ENCODE results near the gene C1QTNF9B.
"Not testable (repeated sequence)": the region's sequence is repeated elsewhere in the genome, so short reads cannot be mapped to it uniquely, and the experiment has no call there.

The C1QTNF9B gene

DNA sequence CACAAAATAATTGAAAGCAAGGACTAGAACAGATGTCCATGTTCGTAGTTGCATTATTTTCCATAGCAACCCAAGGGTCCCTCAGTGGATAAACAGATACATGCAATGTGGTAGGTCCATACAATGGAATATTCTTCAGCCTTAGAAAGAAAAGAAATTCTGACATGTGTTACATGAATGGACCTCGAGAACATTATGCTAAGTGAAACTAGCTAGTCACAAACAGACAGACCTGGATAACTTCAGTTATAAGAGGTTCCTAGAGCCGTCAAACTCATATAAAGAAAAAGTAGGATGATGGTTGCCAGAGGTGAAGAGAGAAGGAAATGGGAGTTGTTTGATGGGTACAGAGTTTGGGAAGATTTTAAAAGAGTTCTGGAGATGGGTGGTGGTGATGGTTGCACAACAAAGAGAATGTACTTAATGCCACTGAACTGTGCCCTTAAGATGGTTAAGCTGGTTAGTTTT, at the start of gene C1QTNF9B:
C1QTNF9B (minus strand) TSS at position 51 of the 468 bp plus-strand sequence.
- DNase-seq (ENCODE audit: low read depth in 2 of 2): not testable (repeated sequence)

DNA sequence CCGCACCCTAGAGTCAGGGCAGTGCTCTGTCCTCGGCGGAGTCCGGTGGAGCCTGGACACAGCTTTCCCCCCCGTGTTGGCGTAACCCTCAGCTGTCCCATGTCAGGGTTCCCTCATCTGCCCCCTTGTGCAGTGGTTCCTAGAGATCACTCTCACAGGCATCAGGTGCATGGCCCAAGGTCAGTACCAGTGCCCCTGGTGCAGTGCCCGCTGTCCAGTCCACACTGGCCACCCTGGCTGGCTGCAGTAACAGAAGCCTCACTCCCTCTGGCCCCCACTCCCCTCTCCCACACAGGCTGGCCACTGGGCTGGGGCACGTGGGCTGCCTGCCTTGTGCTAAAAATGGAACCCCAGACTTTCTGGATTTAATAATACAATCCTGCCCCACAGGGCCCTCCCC, 49.6 kb upstream of the C1QTNF9B start:
- no peak for DNase-seq (ENCODE audit: low read depth in 2 of 2)

DNA sequence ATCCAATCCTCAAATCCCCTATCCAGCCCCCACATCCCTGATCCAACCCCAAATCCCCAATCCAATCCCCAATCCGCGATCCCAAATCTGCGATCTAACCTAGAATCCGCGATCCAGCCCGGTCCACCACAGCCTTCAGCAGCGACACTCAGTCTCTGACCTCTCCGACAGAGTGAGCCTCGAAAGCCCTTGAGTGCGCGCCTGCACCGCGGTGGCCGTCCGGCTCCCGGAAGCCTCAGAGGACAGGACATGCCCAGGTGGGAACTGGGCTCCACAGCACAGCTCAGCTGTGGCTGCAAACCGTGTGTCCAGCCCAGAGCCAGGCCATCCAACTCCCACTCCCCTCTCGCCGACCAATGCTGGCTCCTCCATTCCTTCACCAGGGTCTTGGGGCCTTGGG, 48.8 kb upstream of the C1QTNF9B start:
- no peak for DNase-seq (ENCODE audit: low read depth in 2 of 2)

DNA sequence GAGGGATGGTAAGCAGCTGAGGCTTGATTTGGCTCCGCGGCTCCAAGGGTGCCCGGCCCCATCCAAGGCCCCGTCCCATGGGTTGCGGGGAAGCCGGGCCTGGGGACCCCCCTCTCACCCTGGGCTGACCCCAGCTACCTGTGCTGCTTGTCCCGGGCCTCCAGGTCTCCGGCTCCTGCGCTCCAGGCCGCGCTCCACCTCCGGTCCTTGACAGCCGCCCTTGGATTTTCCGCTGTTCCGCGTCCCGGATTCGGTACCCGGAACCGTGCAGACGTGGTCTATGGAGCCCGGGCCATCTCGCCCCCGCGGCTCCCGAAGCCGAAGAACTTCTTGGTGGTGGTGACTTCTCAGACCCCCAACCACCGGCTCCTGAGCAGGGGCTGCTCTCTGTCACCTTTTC, 48.3 kb upstream of the C1QTNF9B start:
- no peak for DNase-seq (ENCODE audit: low read depth in 2 of 2)

DNA sequence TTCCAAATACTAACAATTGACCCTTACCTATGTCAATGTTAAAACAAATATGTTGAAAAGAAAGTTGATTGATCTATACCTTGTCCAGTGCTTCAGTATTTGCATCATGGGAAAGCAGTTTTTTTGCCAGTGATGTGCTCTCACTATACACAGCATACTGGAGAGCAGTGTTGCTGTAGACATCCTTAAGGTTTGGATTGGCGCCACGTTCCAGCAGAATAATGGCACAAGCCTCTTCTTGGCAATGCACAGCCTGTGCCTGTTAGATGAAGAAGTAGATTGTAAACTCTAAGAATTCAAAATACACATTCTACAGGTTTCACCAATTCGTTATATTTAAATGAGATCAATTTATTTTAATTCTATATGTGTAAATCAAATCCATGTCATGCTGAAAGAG, 43.9 kb upstream of the C1QTNF9B start:
- DNase-seq (ENCODE audit: low read depth in 2 of 2): no peak

DNA sequence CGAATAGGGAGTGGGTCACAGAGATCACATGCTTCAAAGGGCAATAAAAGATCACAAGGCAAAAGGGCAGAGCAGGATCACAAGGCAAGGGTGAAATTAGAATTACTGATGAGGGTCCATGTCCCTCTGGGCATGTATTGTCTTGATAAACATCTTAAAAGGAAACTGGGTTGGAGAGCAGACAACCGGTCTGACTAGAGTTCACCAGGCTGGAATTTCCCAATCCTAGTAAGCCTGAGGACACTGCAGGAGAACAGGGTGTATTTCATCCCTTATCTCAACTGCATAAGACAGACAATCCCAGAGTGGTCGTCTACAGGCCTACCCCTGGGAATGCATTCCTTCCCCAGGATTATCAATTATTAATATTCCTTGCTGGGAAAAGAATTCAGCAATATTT, 42.4 kb upstream of the C1QTNF9B start:
- not testable (repeated sequence) for DNase-seq (ENCODE audit: low read depth in 2 of 2)

DNA sequence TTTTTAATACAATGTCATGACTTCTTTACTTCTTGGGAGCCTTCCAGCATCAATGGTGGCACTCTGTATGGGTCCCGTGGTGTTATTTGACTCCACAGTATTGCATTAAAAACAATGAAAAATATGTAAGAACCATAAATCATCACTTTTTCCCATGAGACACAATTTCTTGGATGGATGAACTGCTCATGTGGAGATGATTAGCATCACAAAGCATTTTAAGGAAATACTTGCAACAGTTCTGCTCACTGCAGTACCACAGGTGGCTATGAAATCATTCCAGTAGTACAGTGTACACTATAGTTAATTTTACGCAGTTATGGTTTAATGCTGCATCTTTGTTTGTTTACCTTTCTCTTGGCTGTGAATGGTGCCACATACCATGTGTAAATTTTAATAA, 37.2 kb upstream of the C1QTNF9B start:
- no peak for DNase-seq (ENCODE audit: low read depth in 2 of 2)

DNA sequence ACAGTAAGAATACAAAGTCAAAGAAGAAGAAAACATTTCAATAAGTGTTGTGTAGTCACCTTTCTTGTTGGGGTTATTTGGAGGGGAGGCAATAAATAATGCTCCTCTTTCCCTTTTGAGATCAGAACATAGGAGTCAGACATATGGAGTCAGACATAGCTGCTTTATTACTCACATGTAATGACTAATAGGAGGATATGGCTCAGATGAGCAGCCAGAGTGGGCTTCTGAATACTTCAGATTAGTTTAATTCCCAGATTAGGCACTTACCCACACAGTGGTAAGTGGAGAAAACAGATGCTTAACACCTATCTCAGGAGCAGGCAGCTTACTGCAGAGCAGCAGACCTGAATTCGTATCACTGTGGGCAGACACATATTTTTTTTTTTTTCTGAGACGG, 31.7 kb upstream of the C1QTNF9B start:
- no peak for DNase-seq (ENCODE audit: low read depth in 2 of 2)

DNA sequence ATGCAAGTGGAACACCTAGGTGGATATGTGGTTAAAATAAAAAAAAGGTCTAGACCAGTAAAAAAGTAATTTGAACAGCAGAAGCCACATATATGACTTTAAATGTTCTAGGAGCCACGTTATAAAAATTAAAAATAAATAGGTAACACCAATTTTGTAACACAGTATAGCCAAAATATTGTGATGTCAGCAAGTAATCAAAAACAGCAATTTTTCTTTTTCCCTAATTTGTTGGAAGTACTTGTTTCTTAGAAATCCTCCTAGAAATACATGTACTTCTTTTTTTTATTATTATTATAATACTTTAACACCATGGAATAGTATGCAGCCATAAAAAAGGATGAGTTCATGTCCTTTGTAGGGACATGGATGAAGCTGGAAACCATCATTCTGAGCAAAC, 25.7 kb upstream of the C1QTNF9B start:
- no peak for DNase-seq (ENCODE audit: low read depth in 2 of 2)

DNA sequence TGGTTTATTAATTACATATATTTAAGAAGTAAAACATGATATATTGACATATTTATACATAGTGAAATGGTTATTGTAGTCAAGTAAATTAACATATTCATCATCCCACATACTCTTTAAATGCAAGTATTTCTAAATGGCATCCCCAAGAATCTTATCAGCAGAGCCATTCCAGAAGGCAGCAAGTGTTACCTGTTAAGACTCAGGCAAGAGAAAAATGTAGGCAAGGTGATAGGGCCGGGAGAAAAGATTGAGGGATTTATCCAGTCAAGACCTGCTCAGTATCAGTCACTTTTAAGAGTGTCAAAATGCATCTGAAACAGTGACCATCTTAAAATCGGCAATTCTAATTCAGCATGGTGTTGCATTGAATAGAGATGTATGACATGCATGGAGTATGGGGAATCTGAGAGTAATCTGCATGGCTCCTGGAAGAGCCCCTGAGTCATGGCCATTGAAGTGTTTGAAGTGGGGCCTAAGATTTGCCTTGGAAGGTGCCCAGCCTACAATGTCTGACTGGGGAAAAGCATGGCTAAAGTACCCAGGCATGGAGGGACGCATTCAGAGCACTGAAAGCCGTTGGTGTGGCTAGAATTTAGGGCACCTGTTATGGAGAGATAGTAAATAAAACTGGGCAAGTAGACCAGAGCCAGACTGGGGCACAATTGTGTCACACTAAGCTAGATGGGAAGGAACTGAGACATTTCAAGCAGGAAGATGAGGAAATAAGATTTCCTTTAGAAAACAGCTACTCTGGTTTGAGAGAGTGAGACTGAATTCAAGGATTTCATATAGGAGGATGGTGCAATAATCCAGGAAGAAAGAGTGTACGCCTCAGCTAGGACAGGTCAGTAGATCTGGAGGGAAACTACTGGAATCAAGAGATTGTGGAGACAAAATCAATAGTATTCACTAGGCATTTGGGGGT, 25.0 kb upstream of the C1QTNF9B start:
- no peak for DNase-seq (ENCODE audit: low read depth in 2 of 2)

DNA sequence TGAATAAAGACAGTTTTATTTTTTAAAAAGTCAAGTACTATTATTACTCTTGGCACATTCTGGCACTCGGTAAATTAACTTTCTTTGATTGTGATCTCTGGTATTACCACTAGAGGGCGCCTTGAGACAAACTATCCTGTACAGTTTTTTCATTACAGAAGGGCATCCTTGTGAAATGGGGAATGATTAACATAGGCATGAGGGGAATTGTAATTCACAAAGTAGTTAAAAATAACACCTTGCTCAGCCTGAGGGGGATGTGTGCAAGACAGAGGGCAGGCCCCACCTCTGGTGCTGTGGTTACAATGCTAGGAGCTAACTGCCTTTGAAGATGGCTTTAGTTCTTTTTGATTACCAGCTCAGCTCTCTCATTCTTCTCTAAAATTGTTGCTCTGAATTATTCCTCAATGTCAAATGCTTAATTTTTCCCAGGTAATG, 24.2 kb upstream of the C1QTNF9B start:
- DNase-seq (ENCODE audit: low read depth in 2 of 2): no peak

DNA sequence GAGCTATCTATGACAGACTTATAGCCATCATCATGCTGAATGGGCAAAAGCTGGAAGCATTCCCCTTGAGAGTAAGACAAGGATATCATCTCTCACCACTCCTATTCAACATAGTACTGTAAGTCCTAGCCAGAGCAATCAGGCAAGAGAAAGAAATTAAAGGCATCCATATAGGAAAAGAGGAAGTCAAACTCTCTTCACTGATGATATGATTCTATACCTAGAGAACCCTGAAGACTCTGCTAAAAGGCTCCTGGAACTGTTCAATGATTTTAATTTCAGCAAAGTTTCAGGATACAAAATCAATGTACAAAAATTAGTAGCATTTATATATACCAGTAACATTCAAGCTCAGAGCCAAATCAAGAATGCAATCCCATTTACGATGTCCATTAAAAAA, 21.7 kb upstream of the C1QTNF9B start:
- DNase-seq (ENCODE audit: low read depth in 2 of 2): no peak

DNA sequence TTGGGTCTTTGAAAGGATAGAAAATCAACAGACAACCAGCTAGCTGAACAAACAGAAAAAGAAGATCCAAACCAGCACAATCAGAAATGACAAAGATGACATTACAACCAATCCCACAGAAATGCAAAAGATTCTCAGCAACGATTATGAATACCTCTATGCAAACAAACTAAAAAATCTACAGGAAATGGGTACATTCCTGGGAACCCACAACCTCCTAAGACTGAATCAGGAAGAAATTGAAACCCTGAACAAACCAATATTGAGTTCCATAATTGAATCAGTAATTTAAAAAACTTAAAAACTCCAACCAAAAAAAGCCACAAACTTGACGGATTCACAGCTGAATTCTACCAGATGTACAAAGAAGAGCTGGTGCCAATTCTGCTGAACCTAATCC, 20.9 kb upstream of the C1QTNF9B start:
- DNase-seq (ENCODE audit: low read depth in 2 of 2): no peak

DNA sequence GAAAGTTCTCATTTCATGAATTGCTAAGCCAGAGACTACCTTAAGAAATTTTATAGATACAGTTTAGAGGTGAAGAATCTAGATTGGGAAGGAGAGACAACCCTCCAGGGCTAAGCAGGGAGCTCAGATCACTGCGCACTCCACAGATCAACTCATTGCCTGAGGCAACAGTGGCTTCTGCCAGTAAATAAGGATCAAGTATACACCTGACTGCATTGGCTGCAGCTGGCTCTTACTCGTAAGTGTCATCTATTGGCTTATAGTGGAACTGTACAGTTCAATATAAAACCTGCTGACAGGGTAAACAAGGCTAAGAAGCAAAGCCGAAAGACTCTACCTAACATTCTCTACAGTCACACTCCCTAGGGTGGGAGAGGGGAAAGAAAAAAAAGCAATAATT, 18.0 kb upstream of the C1QTNF9B start:
- no peak for DNase-seq (ENCODE audit: low read depth in 2 of 2)

DNA sequence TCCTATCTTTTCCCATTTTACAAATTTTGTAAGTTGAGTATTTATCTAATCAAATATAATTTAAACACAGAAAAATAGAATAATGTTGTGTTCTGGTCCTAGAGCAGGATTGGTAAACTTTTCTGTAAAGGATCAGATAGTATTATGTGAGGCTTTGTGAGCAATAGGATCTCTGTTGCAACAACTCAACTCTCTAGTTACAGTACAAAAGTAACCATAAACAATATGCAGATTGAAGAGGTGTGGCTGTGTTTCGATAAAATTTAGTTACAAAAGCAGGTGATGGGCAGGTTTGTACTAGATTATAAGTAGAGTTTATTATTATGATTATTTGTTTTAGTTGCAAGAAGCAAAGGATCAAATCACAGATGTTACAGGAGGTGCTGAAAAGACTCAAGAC, 15.2 kb upstream of the C1QTNF9B start:
- no peak for DNase-seq (ENCODE audit: low read depth in 2 of 2)

DNA sequence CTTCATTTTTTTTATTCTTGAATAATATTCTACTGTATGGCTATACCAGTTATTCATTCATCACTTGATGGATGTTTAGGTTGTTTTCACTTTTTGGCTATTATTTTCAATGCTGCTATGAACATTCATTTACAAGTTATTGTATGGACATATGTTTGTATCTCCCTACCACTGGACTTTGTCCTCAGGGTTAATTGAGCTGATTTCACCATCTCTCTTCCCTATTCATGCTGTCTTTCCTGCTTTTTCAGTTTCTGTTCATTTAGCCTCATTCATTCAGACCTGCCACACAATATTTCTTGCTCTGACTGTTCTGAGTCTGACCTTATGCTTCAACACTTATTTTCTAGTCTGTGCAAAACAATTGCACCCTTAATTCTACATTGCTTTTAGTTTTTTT, 12.3 kb upstream of the C1QTNF9B start:
- no peak for DNase-seq (ENCODE audit: low read depth in 2 of 2)

DNA sequence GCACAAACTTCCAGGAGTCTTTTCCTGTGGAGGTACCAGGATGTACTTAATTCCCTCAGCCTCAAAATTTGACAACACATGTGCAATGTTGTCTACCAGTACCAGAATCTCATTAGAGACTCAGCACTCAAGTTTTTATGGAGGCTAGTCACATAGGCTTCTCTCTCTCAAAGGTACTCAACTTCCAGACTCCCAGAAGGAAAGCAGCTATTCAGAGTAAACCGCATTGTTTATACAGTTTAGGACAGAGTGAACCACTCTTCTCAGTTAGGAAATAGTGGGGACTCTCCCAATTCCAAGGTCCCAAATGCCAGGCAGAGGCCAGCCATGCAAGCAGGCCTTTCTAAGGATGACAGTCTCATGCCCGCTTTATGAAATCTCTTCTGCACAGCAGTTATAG, 8.5 kb upstream of the C1QTNF9B start:
- DNase-seq (ENCODE audit: low read depth in 2 of 2): no peak

DNA sequence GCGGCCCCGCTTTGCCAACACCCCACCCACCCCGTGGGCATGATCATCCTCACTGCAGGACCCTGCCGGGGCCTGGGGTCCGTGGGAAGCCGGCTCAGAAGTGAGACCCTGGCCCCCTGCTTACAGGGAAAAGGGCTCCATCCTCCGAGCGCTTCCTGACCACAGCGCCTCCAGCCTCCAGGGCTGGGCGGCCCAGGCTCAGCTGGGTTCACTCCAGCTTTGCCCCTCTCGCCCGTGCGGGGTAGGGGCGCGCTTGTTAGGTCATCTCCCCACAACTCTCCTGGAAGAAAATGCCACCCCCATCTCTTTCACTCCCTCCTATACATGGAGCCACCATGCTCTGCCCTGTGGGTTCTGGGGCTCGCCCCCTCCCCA, 6.6 kb upstream of the C1QTNF9B start:
- DNase-seq (ENCODE audit: low read depth in 2 of 2): no peak

DNA sequence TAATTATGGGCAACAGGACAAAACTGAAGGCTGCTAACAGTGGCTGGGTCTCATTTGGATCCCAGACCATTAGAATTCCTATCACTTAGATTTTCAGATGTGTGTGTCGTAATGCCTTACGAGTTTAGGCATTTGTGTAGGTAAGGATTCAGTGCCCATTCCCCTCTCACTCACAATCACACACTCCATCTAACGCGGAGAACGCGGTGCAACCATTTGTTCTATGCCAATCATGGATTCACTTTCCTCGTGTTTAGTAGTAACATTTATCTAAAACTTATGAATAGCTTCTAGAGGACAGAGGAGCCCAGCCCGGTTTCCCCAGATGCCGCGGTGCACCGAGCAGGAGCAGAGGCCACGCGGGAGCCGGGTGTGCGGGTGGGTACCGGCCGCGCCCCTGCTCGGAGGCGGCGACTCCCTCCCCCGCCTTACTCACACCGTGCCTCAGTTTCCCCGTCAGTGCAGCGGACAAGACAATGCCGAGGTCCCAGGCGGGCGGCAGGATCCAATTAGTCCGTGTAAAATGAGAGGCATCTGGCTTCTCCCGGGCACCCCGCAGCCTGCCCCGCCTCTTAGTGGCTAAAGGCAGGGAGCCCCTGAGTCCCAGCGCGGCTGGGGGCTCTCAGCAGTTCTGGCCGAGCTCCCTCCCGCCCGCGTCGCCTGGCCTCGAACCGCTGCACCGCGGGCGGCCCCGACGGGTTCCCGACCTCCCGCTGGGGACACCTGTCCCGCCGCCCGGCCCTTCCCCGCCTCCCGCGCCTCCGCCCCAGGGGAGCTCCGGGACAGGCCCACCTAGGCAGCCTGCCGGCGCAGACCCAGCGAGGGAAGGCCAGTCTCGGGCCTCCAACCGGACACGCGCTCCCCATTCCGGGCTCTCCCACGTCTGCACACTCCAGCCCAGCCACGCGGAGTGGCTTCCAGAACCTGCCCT, 5.9 kb upstream of the C1QTNF9B start:
- DNase-seq (ENCODE audit: low read depth in 2 of 2): no peak

DNA sequence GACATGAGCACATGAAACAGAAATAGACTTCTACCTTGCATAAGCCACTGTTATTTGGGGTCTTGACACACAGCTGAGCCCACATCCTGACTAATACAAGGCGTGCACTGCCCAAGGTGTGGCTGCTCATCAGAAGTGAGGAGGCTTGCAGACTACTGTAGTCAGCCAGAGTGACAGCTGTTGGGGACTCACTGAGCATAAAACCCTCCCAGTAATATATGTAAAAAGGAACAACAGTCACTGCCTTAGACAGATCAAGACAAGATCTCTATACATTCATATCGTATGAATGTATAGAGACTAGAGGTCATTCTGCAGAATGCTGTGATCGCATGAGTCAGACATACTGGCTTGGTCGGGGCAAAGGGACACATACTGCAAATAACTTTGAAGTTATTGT, 4.1 kb upstream of the C1QTNF9B start:
- no peak for DNase-seq (ENCODE audit: low read depth in 2 of 2)

DNA sequence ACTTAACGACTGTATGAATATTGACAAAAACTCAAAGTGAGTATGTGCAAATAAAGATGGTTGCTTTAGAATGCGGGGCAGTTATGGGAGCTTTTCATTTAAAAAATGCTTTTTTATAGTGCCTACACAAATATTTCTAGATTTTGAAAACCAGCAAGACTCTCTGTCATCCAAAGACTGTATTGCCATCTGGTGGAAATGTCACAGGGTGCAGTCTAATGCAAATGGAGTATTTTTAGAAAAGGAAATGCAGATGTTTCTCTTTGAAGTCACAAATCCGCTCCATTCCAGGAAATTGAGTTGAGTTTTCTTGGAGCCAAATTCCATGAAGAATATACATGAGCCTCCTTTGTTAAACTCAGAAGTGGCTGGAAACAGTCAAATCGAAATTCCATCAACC, 2.3 kb upstream of the C1QTNF9B start:
- no peak for DNase-seq (ENCODE audit: low read depth in 2 of 2)

DNA sequence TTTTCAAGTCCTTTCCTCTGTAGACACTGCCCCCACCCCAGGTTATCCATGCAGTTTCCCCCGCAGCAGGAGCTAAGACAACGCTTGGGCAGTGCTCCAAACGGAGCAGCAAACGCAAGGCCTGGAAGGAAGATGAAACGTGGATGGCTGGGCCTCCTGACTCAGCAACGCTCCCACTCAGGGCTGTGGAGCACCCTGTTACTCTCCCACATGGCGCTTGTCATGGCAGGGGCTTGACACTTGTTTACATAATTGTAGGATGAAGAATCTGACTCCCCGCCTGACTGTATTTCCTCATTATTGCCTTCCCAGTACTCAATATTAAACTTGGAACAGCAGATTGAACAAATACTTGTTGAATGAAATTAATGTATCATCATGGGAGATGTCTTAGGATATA, 799 bp upstream of the C1QTNF9B start:
- DNase-seq (ENCODE audit: low read depth in 2 of 2): no peak

DNA sequence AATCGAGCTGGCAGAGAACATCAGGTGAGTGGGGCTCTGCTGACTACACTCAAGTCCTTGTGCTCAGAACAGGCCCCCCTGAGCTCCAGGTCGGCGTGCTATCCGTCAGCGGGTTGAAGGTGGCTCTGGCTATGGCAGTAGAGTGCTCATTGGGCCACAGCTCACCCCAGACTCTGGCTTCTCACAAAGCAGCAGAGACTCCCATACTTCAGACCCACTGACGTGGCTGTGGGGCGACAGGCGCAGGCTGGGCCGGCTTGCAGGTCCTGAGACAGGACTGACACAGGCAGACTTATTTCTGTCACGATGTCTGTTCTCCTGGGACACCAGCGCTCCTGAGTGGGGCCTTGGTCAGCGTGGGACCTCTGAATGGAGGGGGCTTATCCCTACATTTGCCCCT, 2.6 kb downstream of the C1QTNF9B start:
- DNase-seq (ENCODE audit: low read depth in 2 of 2): not testable (repeated sequence)

All from stimulated activated CD4-positive, alpha-beta T cell treated with anti-CD3 and anti-CD28 coated beads, Interleukin-12 subunit alpha, Interleukin-12 subunit beta, amount 100 ng/mL, for 24 hours (primary cell).